ENCODE measurements around the gene CLIC2. TPM values are rescaled to one million over a fixed set of nuclear protein-coding genes. Genes with fewer than 3 reads are reported as not detected.

Gene CLIC2
- total and polyA plus RNA-seq, 4 donors = 24.6 to 31.5 (median 26.4) TPM

Small RNA genes within 50 kb of the gene (small RNA-seq; reads per million reads assigned to genes)
- gene AC234781.4 (ENCODE audit: low replicate concordance) (not detected), gene MIR1184-2 (ENCODE audit: low replicate concordance) (not detected)

Other genes with a start within 250 kb of the CLIC2 start
- gene VBP1, start 118.2 kb downstream of the CLIC2 start, total RNA-seq = 10 to 100 TPM; 36.6 to 50.7 TPM
- gene VBP1, start 118.2 kb downstream of the CLIC2 start, polyA plus RNA-seq = 10 to 100 TPM; 21.7 to 32.4 TPM
- gene RAB39B, start 70.1 kb downstream of the CLIC2 start, total RNA-seq = under 1 TPM; 0.63 to 0.83 TPM
- gene RAB39B, start 70.1 kb downstream of the CLIC2 start, polyA plus RNA-seq = under 1 TPM; 0.28 to 0.35 TPM
- gene F8A2, start 47.5 kb upstream of the CLIC2 start, total RNA-seq = not detected
- not detected for gene F8A2, start 47.5 kb upstream of the CLIC2 start, polyA plus RNA-seq
- 1 to 10 TPM; 3.6 to 6.0 TPM for gene F8A3, start 124.0 kb upstream of the CLIC2 start, total RNA-seq
- gene F8A3, start 124.0 kb upstream of the CLIC2 start, polyA plus RNA-seq = 1 to 10 TPM; 3.2 to 6.4 TPM

Data from lung (tissue), 5 donors.